ENCODE data around the gene ZNF559.

DNA sequence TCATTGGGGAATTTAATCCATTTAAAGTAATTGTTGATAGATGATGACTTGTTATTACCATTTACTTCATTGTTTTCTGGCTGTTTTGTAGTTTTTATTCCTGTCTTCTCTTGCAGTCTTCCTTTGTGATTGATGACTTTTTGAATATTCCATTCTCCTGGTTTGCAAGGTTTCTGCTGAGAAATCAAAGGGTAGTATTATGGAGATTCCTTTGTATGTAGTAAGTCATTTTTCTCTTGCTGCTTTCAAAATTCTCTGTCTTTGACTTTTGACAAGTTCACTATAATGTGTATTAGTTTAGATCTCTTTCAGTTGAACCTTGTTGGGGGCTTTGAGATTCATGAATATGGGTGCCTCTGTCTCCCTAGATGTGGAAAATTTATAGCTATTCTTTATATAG, 6.0 kb downstream of the ZNF559 start:
- TF ChIP-seq CTCF (IDR thresholded peaks at IDR 0.05): no peak
- no peak for TF ChIP-seq EZH2 (IDR thresholded peaks at IDR 0.05; ENCODE audit: borderline replicate concordance, insufficient read depth, low read depth, low read length, poor library complexity, severe bottlenecking)

Data from B cell (primary cell).